Measurements from ENCODE around the gene ZNF544.

The ZNF544 gene

GRCh38 chr19:58311345-58311865, 82.7 kb downstream of the ZNF544 start:
- no peak for TF ChIP-seq TAF1 (IDR thresholded peaks at IDR 0.05; ENCODE audit: low read depth, low read length)
- no peak for TF ChIP-seq POLR2A (IDR thresholded peaks at IDR 0.05; ENCODE audit: low read depth, low read length)
- no peak for TF ChIP-seq SPI1 (IDR thresholded peaks at IDR 0.05; ENCODE audit: low read depth, low read length)
- no peak for TF ChIP-seq POU2F2 (IDR thresholded peaks at IDR 0.05; ENCODE audit: low read depth, low read length)
- TF ChIP-seq PAX5 (IDR thresholded peaks at IDR 0.05; ENCODE audit: insufficient read depth, low read length, severe bottlenecking) = no peak
- TF ChIP-seq POLR2AphosphoS5 (IDR thresholded peaks at IDR 0.05; ENCODE audit: low read depth, low read length) = no peak
- DNase-seq (ENCODE audit: insufficient read length, low spot score) (no peak), FAIRE-seq (no peak)

Data from GM12891 (cell line).